Thyroid gland (tissue), 4 donors: ENCODE results near the gene GP5. TPM values are rescaled to one million over a fixed set of nuclear protein-coding genes. Genes with fewer than 3 reads are reported as not detected.

Experiments used
- DNase-seq, 2 donors: peaks; one replicate each; pipeline ENCODE4 v3.0.0-alpha.2; 2019
- H3K27ac ChIP-seq, 3 donors: fragments of 200-600 bp; sonication (generic); 1 replicate in 2 of 3; 2 replicates in 1 of 3; pipeline ENCODE4 v1.5.1; 2016 to 2019; ENCODE audit warnings: mild to moderate bottlenecking in 1 of 3, moderate library complexity in 1 of 3
- H3K27me3 ChIP-seq: fragments of 200-600 bp; sonication (generic); one replicate; pipeline ENCODE4 v1.5.1; 2019
- H3K36me3 ChIP-seq, 2 donors: fragments of 200-600 bp; sonication (generic); one replicate each; pipeline ENCODE4 v1.5.1; 2016 to 2019
- H3K4me1 ChIP-seq, 2 donors: fragments of 200-600 bp; sonication (generic); one replicate each; pipeline ENCODE4 v1.5.1; 2017 to 2019
- H3K4me3 ChIP-seq, 3 donors: fragments of 200-600 bp; sonication (generic); replicated peaks in 1 of 3; 1 replicate in 2 of 3; 2 replicates in 1 of 3; pipeline ENCODE4 v1.5.1; 2016; ENCODE audit warnings: mild to moderate bottlenecking in 1 of 3
- H3K9me3 ChIP-seq: fragments of 200-600 bp; sonication (generic); one replicate; pipeline ENCODE4 v1.5.1; 2017
- CTCF ChIP-seq, 6 experiments: fragments of 200-600 bp in 3 of 6; fragments of 450-650 bp in 3 of 6; sonication (generic) in 3 of 6; IDR thresholded peaks; one replicate each; pipeline ENCODE4 v1.5.1; 2016 to 2019; ENCODE audit warnings: antibody characterized with exemption in 6 of 6, mild to moderate bottlenecking in 2 of 6, inconsistent platforms in 1 of 6, moderate library complexity in 1 of 6
- POLR2A ChIP-seq, 2 donors: fragments of 450-650 bp; IDR thresholded peaks; one replicate each; pipeline ENCODE4 v1.6.1; 2017; ENCODE audit warnings: antibody characterized with exemption in 2 of 2, mild to moderate bottlenecking in 2 of 2, moderate library complexity in 1 of 2
- WGBS, 2 donors: methylation state at CpG; one replicate each; pipeline ENCODE4 v1.1.5; 2017; 5-methylcytosine and 5-hydroxymethylcytosine counted together
- intact Hi-C: fragments of 100-400 bp; cut with DNase I; formaldehyde crosslinking; loops from one replicate; pipeline ENCODE4 v1.15.1; 2023
- total RNA-seq, 4 donors: library from RNA; depleted of rRNA; stranded (reverse); fragments of >200 nt; gene quantifications; one replicate each; pipeline ENCODE4 v1.2.3, GENCODE V29; 2016

The GP5 gene
- total RNA-seq, 4 donors from 2014 or later = 0.39 to 1.2 (median 0.74) TPM

DNA sequence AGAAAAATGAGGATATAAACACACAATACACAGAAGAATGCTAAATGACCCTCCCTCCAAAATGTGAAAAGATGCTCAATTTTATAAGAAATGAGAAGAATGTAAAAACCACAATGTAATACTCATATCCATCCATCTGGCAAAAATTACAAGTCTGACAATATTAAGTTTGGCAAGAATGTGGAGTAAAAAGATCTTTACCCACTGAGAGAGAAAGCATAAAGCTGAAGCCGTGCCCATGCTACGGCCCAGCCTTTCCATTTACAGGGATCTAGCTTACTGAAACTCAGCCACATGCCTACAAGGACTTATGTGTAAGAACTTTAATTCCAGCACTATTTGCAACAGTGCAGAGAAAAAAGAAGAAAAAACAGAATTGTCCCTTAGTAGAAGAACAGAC is 44.8 kb upstream of the GP5 start:
- Histone ChIP-seq H3K27ac (no peak overlapping the region), H3K36me3 (peaks cover 24 to 30% of the 10 kb centered on the region in 2 donors)
- WGBS, 2 donors = 86 to 94% methylated on average over 2 of the region's 2 CpGs

GRCh38 chr3:194440756-194441155 is 41.7 kb upstream of the GP5 start:
- H3K4me1 ChIP-seq = peaks cover 13 to 19% of the 10 kb centered on the region in 2 donors
- H3K4me3 ChIP-seq = no peak overlapping the region
- H3K9me3 ChIP-seq = no peaks in the 10 kb centered on the region
- 49 to 55% methylated on average over 2 of the region's 2 CpGs for WGBS, 2 donors
- H3K36me3 ChIP-seq = peaks cover 23 to 30% of the 10 kb centered on the region in 2 donors
- DNase-seq = no peak
- TF ChIP-seq POLR2A (IDR thresholded peaks at IDR 0.05) (no peak), CTCF (IDR thresholded peaks at IDR 0.05) (no peak)
- intact Hi-C loops = no loop called here
- peak overlapping the region in 2 of 3 donors; percentile 12 to 38 for H3K27ac ChIP-seq
- no peaks in the 10 kb centered on the region for H3K27me3 ChIP-seq

More for the DNA sequence above, 44.8 kb upstream of the GP5 start:
- Histone ChIP-seq H3K4me1 (peaks cover 13 to 19% of the 10 kb centered on the region in 2 donors), H3K9me3 (no peaks in the 10 kb centered on the region), H3K27me3 (no peaks in the 10 kb centered on the region), H3K4me3 (no peak overlapping the region)
- DNase-seq = no peak
- TF ChIP-seq POLR2A (IDR thresholded peaks at IDR 0.05) (no peak), CTCF (IDR thresholded peaks at IDR 0.05) (no peak)
- intact Hi-C loops = no loop called here

DNA sequence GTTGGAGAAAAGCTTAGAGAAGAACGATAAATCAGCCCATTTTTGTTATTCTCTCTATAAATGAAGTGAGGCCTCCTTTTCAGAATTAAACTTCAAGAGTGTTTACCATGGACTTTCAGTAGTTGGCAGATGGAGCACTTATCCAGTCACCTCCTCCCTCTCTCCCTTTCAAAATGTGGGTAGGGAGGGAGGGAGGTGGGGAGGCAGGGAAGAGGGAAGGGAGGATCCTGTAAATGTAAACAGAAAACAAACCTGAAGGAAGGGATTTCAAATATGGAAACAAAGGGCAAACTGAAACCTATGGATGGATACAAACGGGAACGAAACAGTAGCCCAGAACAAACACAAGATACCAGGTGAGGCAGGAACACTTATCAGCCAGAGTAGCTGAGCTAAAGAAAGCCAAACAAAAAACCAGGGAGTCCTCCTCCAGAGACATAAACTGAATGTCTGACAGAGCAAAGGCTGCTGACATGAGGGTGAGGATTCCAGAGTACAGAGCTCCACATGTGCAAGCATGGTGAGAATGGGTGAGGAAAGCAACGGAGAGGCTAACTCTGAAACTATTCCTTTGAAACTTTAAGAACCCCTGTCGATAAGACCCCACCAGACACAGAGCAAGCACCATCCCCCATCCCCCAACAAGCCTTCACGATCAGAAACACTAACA is 41.0 kb upstream of the GP5 start:
- peaks cover 23 to 38% of the 10 kb centered on the region in 2 donors for H3K36me3 ChIP-seq
- H3K27ac ChIP-seq = peak overlapping the region in 2 of 3 donors; percentile 12 to 38

DNA sequence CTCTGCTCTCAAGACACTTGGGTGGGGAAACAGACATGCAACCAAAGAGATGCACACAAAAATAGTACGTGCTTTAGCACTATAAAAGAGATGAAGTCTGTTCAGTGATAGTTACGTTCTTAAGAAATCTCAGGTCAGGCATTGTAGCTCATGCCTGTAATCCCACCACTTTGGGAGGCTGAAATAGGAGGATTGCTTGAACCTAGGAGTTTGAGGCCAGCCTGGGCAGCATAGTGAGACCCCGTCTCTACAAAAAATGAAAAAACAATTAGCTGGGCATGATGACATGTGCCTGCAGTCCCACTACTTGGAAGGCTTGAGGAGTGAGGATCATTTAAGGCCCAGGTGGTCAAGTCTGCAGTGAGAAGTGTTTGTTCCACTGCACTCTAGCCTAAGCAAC is 35.4 kb upstream of the GP5 start:
- Histone ChIP-seq H3K27ac (peak overlapping the region in 1 of 3 donors; percentile 19), H3K4me3 (no peak overlapping the region), H3K27me3 (no peaks in the 10 kb centered on the region), H3K36me3 (peaks cover 41 to 64% of the 10 kb centered on the region in 2 donors), H3K9me3 (no peaks in the 10 kb centered on the region), H3K4me1 (peaks cover 12 to 18% of the 10 kb centered on the region in 2 donors)
- intact Hi-C loops = no loop called here
- no peak for TF ChIP-seq POLR2A (IDR thresholded peaks at IDR 0.05)
- TF ChIP-seq CTCF (IDR thresholded peaks at IDR 0.05) = no peak
- WGBS, 2 donors = 75 to 98% methylated on average over 3 of the region's 3 CpGs
- DNase-seq = no peak

More for the DNA sequence above, 41.0 kb upstream of the GP5 start:
- Histone ChIP-seq H3K9me3 (no peaks in the 10 kb centered on the region), H3K27me3 (no peaks in the 10 kb centered on the region), H3K4me1 (peaks cover 13 to 19% of the 10 kb centered on the region in 2 donors), H3K4me3 (no peak overlapping the region)
- WGBS, 2 donors = 65 to 69% methylated on average over 6 of the region's 6 CpGs
- no peak for DNase-seq
- intact Hi-C loops = no loop called here
- TF ChIP-seq POLR2A (IDR thresholded peaks at IDR 0.05) = no peak
- no peak for TF ChIP-seq CTCF (IDR thresholded peaks at IDR 0.05)

DNA sequence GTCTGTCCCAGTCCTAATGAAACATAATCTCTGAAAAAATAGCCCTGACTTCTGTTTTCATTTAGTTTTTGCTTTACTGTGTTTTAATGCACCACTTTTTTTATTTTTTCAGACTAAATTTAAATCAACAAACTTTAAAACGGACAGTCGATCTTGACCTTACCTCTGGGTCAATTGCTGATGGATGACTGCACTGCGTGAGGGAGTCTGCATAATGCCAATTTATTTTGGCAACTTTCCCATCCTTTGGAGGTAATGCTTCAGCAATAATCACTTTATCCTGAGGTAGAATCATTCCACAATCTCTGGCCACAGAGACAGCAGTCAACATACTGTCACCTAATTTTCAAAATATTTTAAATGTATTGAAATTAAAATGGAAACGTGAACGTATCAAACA is 32.5 kb upstream of the GP5 start:
- peak; percentile 34 to 46 for DNase-seq
- Histone ChIP-seq H3K27ac (peak overlapping the region; percentile 25 to 52 (median 36)), H3K4me3 (no peak overlapping the region), H3K4me1 (peaks cover 12 to 18% of the 10 kb centered on the region in 2 donors), H3K36me3 (peaks cover 29 to 67% of the 10 kb centered on the region in 2 donors), H3K27me3 (no peaks in the 10 kb centered on the region), H3K9me3 (no peaks in the 10 kb centered on the region)
- WGBS, 2 donors = 31 to 32% methylated on average over 5 of the region's 5 CpGs
- TF ChIP-seq CTCF (IDR thresholded peaks at IDR 0.05) (no peak), POLR2A (IDR thresholded peaks at IDR 0.05) (no peak)
- intact Hi-C loops = no loop called here
